ENCODE data around the gene FKBP6. TPM values are rescaled to one million over a fixed set of nuclear protein-coding genes. Genes with fewer than 3 reads are reported as not detected.

The FKBP6 gene
- total RNA-seq, 6 experiments from 2014 or later: not detected

GRCh38 chr7:73354196-73354595, 26.2 kb downstream of the FKBP6 start:
- 94% methylated on average over 3 of the region's 9 CpGs for WGBS (ENCODE audit: insufficient coverage, low coverage, low lambda C conversion rate, missing lambda C conversion rate)

GRCh38 chr7:73354821-73355220, 26.9 kb downstream of the FKBP6 start:
- WGBS (ENCODE audit: insufficient coverage, low coverage, low lambda C conversion rate, missing lambda C conversion rate): 93% methylated on average over 8 of the region's 17 CpGs
- H3K4me1 ChIP-seq: peaks cover 0 to 4% (median 2%) of the 10 kb centered on the region in 4 donors
- DNase-seq (no peak), ATAC-seq (no peak)
- no peaks in the 10 kb centered on the region for H3K36me3 ChIP-seq
- no peaks in the 10 kb centered on the region for H3K9me3 ChIP-seq
- no peak overlapping the region for H3K4me3 ChIP-seq
- intact Hi-C loops (cut with DNase I): no loop called here
- no peak for TF ChIP-seq CTCF (IDR thresholded peaks at IDR 0.05)
- TF ChIP-seq POLR2A (IDR thresholded peaks at IDR 0.05): no peak
- H3K27me3 ChIP-seq: no peaks in the 10 kb centered on the region
- H3K27ac ChIP-seq: no peak overlapping the region

More at GRCh38 chr7:73354196-73354595, 26.2 kb downstream of the FKBP6 start:
- Histone ChIP-seq H3K4me1 (peaks cover 0 to 4% (median 2%) of the 10 kb centered on the region in 4 donors), H3K27me3 (no peaks in the 10 kb centered on the region), H3K36me3 (no peaks in the 10 kb centered on the region), H3K9me3 (no peaks in the 10 kb centered on the region), H3K27ac (no peak overlapping the region), H3K4me3 (no peak overlapping the region)
- intact Hi-C loops (cut with DNase I): no loop called here
- DNase-seq (no peak), ATAC-seq (peak in 2 of 4 donors; percentile 12 to 26)
- TF ChIP-seq POLR2A (IDR thresholded peaks at IDR 0.05): no peak
- TF ChIP-seq CTCF (IDR thresholded peaks at IDR 0.05): no peak

- ATAC-seq: peak in 3 of 4 donors; percentile 31 to 49 (median 36)
- Histone ChIP-seq H3K27ac (no peak overlapping the region), H3K9me3 (no peaks in the 10 kb centered on the region), H3K27me3 (no peaks in the 10 kb centered on the region), H3K36me3 (no peaks in the 10 kb centered on the region), H3K4me1 (peaks cover 0 to 4% (median 2%) of the 10 kb centered on the region in 4 donors), H3K4me3 (no peak overlapping the region)
- TF ChIP-seq POLR2A (IDR thresholded peaks at IDR 0.05) (no peak), CTCF (IDR thresholded peaks at IDR 0.05) (no peak)
- DNase-seq: no peak
- 40% methylated on average over 5 of the region's 5 CpGs for WGBS (ENCODE audit: insufficient coverage, low coverage, low lambda C conversion rate, missing lambda C conversion rate)
- intact Hi-C loops (cut with DNase I): no loop called here
Measured at GRCh38 chr7:73356159-73356558, 28.2 kb downstream of the FKBP6 start.

GRCh38 chr7:73358590-73359275, 30.8 kb downstream of the FKBP6 start:
- H3K4me1 ChIP-seq: peaks cover 0 to 4% (median 2%) of the 10 kb centered on the region in 4 donors
- no peaks in the 10 kb centered on the region for H3K36me3 ChIP-seq
- peak overlapping the region; percentile 41 to 93 (median 49) for H3K27ac ChIP-seq
- H3K4me3 ChIP-seq: peak overlapping the region; percentile 6 to 46 (median 43)
- ATAC-seq (peak in 2 of 4 donors; percentile 11 to 27), DNase-seq (no peak)
- H3K9me3 ChIP-seq: no peaks in the 10 kb centered on the region
- WGBS (ENCODE audit: insufficient coverage, low coverage, low lambda C conversion rate, missing lambda C conversion rate): 76% methylated on average over 13 of the region's 21 CpGs
- intact Hi-C loops (cut with DNase I): no loop called here
- TF ChIP-seq CTCF (IDR thresholded peaks at IDR 0.05): no peak
- no peak for TF ChIP-seq POLR2A (IDR thresholded peaks at IDR 0.05)
- no peaks in the 10 kb centered on the region for H3K27me3 ChIP-seq

Data from right lobe of liver (tissue), 6 donors.